Suppressor macrophage (primary cell): ENCODE data around the gene SYNM.

Experiments
- DNase-seq, 4 experiments: peaks; one replicate each; pipeline ENCODE4 v3.0.0-alpha.2; 2020 to 2022

SYNM gene

GRCh38 chr15:99122831-99123712 lies 18.2 kb downstream of the SYNM start:
- DNase-seq = no peak

- peak; percentile 51 to 74 (median 67) for DNase-seq
Observed at GRCh38 chr15:99123713-99124451, 19.0 kb downstream of the SYNM start.

- no peak for DNase-seq
Observed at GRCh38 chr15:99124641-99125040, 19.8 kb downstream of the SYNM start.

GRCh38 chr15:99125061-99125891 lies 20.4 kb downstream of the SYNM start:
- no peak for DNase-seq

- DNase-seq = no peak
Observed at GRCh38 chr15:99126131-99126588, 21.3 kb downstream of the SYNM start.

GRCh38 chr15:99126930-99127329 lies 22.1 kb downstream of the SYNM start:
- DNase-seq = no peak

- DNase-seq = no peak
Observed at GRCh38 chr15:99127773-99128172, 22.9 kb downstream of the SYNM start.

- no peak for DNase-seq
Observed at GRCh38 chr15:99128411-99128810, 23.5 kb downstream of the SYNM start.

- DNase-seq = no peak
Observed at GRCh38 chr15:99129644-99130043, 24.8 kb downstream of the SYNM start.

- DNase-seq = no peak
Observed at GRCh38 chr15:99130314-99130713, 25.4 kb downstream of the SYNM start.

GRCh38 chr15:99130765-99131440 lies 26.0 kb downstream of the SYNM start:
- DNase-seq = no peak

GRCh38 chr15:99131441-99132023 lies 26.7 kb downstream of the SYNM start:
- DNase-seq = no peak

GRCh38 chr15:99132122-99132521 lies 27.2 kb downstream of the SYNM start:
- DNase-seq = no peak

GRCh38 chr15:99132634-99133287 lies 27.9 kb downstream of the SYNM start:
- no peak for DNase-seq

GRCh38 chr15:99134317-99134821 lies 29.5 kb downstream of the SYNM start:
- DNase-seq = no peak

GRCh38 chr15:99135194-99135593 lies 30.3 kb downstream of the SYNM start:
- peak in 1 of 4 experiments; percentile 7 for DNase-seq

- no peak for DNase-seq
Observed at GRCh38 chr15:99137111-99137546, 32.2 kb downstream of the SYNM start.

GRCh38 chr15:99137877-99138276 lies 33.0 kb downstream of the SYNM start:
- no peak for DNase-seq

GRCh38 chr15:99138491-99138982 lies 33.7 kb downstream of the SYNM start:
- no peak for DNase-seq

- no peak for DNase-seq
Observed at GRCh38 chr15:99139276-99139675, 34.4 kb downstream of the SYNM start.

GRCh38 chr15:99140590-99140989 lies 35.7 kb downstream of the SYNM start:
- DNase-seq = no peak
